IPS DF 4.7 (cell line): ENCODE data around the gene MID1.

ENCODE experiments used
- DNase-seq: peaks from one replicate; pipeline ENCODE4 v3.0.0-alpha.2; 2013; ENCODE audit warnings: low spot score; ENCODE audit errors: extremely low read depth

MID1 gene

DNA sequence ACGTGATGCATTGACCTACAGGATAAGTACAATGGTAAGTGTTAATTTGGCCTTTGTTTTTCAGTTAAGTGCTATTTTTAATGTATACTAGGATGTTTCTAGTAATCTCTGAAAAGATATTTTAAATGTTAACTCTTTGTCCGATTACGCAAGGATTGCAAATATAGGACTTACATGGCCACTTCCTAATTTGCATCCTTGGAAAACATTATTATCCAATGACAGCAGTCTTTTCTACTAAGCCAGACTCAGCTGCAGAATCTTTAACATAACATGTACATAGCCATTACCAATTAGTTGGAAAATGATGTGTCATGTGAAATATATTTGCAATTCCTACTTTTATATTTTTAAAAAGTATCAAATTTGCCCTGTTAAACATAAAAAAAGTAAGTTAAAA lies 124.7 kb downstream of the MID1 start:
- no peak for DNase-seq

DNA sequence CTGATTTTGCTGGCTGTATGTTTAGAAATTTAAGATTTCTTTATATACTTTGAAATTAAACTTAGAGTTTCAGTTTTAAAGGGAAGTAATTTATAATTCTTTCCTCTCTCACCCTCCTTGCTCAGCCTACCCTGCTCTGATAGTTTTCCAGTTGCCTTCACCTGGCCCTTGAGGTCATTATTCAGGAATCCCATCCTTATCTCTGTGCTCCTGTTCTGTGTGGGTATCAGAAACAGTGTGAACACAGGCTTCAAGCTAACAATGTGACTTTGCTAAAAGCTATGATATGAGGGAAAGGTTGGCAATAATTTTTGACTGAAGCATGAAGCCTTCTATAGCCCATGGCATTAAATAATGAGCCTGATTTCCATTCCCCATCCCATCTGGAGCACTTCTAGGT lies 128.1 kb downstream of the MID1 start:
- DNase-seq = no peak

DNA sequence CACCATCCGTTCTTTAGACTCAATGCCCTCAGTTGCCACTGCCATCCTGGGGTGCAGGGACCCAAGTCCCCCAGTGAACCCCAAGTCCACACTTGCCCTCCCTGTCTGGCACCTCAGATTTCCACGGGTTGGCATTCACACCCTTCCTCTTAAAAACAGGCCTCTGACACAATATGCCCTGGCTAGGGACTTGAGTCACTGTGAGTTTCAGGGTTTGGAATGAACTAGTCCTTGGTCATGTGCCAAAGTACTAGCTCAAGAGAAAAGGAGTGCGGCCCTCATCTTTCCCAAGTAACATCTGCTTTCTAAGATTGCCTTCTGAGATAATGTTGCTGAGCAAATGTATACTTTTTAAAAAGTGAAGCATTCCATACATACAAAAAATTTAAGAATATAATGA lies 134.0 kb downstream of the MID1 start:
- DNase-seq = no peak

DNA sequence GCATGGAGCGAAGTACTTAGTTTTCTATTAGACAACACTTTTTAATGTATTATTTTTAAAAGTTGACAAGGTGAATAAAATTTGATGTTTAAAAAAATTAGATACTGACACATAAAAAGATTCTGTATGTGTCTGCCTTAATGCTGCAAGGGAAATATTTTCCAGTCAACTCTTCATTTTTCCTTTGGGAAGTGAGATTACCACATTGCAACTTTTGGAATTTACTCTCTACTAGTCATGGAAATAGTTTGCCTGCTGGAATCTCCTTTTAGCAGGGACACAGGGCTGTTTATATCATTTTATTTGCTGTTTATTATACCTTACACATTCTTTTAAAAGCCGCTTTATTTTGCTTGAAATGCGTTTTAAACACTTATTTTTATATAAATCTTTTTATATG lies 135.1 kb downstream of the MID1 start:
- DNase-seq = no peak

DNA sequence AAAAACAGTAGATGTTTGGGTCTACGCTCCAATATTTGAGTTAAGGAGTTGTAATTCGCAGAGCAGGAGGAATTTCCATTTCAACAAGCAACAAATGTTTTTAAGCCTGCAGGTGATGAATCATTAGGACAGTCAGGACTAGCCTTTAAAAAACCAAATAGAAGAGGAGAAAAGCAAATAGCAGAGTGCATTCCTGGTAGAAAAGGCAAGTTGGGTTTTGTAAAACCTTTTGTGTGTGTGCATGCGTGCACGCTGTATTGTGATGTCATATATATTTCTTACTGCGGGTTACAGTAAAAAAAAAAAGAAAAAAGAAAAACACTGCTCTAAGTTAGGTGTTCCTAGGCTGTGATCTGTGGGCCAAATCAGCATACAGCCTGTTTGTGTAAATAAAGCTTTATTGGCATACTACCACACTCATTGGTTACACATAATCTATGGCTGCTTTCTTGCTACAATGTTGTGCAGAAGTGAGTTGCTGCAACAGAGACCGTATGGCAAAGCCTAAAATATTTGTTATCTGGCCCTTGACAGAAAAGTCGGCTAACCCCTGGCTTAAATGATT lies 135.6 kb downstream of the MID1 start:
- DNase-seq = no peak

DNA sequence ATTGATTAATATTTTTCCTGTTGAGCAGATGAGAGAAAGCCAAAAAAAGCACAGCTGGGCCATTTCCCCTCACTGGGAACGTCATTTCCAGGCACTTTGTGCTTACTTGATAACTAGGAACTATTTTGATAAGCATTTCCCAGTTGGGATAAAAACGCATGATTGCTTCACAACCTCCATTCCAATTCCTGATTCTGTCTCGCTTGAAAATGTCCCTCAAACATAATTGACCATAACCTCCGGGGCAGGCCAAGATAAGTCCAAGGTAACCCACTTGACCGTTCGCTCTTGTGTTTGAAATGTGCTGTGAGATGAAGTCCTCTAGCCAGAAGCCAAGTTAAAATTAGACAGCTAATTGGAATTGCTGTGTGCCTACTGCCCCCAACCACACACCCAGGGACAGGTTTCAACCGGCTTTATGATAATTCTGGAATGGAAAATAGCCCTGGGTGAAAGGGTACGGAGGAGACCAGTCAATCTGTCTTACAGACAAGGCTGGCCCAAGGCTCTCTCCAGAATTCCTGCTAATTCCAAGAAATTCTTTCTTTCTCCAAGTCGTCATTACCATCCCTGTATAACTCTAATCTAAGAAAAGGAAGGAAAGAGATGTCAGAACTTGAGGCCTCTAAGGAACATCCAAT lies 137.1 kb downstream of the MID1 start:
- no peak for DNase-seq

DNA sequence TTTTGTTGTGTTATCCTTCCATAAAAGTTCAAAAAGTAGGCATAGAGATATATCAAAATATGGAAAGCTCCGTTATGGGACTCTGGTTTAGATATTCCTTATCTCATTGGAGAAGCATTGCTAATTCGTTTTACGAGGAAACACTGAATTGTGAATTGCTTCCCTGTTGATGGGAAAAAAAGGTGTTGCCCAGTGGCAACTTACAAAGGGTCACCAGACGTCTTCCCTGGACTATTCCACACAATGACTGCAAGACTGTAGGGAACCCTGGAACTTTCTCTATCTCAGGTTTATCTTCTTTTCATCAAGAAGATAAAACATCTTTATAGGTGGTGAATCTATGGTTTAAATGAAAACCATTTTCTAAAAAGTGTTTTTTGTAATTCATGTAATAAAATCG lies 137.7 kb downstream of the MID1 start:
- no peak for DNase-seq

DNA sequence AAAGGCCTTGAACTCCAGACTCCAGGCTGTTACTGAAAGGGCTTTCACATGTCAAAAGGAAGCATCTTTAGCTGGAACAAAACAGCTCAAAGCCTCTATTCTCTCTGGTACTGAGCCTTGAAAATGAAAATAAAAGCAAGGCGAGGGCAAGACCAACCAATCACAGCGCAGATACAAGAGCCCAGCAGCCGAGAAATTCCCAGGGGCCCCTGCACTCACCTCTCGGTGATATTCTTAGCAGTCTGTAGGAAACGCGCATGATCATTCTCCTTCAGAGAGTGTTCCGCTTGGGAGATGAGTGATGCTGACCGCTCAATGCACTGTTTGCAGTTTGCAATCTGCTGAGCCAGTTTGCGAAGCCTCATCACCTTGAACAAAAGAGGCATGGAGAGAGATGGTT lies 138.1 kb downstream of the MID1 start:
- DNase-seq = no peak

DNA sequence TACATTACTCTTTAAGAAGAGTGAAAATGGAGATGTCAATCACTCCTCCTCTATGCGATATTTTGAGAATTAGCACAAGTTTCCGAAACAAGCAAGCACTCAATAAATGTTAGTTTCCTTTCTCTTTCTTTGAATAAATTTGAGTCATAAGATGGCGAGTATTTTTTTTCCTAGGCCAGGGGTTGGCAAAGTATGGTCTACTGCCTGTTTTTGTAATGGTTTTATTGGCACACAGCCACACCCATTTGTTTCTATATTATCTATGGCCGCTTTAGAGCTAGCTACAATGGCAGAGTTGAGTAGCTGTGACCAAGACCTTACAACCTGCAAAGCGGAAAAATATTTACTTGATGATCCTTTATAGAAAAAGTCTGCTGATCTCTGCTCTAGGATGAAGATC lies 139.5 kb downstream of the MID1 start:
- no peak for DNase-seq

DNA sequence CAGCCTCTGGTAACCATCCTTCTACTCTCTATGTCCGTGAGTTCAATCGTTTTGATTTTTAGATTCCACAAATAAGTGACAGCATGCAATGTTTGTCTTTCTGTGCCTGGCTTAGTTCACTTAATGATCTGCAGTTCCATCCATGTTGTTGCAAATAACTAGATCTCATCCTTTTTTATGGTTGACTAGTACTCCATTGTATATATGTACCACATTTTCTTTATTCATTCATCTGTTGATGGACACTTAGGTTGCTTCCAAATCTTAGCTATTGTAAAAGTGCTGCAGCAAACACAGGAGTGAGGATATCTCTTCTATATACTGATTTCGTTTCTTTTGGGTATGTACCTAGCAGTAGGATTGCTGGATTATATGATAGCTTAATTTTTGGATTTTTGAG lies 140.9 kb downstream of the MID1 start:
- no peak for DNase-seq

DNA sequence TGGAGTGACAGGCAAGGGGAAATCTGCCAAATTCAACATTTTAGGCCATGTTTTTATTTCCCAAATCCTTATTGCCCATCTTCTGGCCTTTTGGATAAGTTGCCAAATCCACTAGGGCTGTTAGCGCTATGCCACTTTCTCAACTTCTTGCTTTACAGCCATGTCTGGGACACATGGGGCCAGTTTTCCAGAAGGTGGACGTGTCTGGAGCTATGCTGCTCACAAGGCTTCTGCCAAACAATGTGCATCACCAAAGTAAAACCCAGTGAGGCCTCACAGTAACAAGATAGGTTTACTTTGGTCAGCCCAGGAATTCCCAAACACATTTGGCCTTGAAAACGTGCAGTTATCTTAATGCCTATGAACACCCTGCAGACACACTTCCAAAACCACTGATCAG lies 142.9 kb downstream of the MID1 start:
- DNase-seq = no peak

DNA sequence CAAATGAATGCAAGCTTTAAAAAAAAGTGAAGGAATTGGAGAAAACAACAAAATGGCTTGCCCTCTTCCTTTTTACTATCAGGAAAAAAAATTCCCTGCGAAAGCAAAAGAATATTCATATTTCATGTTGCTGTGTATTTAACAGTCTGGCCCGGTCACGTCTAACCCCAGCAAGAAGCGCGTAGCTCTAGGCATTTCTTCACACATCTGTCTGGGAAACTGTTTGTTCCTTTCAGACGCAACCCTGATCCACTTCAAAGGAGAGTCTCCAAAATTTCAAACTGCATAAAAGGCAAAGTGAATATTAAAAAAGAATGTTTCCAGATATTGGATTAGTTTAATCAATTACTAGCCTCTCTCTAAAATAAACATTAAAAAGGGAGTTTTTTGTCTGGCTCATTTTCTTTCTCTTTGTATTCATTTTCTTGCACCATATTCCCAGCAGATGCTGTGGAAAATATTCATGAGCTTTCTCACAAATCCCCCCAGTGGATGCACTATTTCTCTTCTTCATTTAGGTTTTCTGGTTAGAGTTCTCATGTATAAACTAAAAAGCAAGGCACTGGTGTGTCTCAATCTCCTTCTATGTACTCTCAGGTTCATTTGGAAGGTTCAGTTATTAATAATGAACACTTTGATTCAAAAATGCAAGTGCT lies 145.3 kb downstream of the MID1 start:
- DNase-seq = no peak

DNA sequence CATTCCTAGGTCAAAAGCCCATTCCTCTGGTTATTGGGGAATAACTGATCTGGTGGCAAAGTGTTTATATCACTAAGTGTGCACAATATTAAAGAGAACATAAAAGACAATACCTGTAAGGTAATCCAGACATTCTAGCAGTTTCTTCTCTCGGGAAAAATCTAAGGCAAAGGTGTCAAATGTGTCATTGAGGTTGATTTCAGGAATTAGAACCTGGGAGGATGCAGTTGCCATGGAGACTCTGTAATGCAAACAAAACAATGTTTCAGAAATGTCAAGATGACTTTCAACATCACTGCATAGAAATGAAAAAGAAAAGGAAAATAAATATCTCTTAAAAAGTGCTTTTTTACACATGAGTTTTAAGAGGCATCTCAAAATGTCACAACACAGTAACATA lies 145.9 kb downstream of the MID1 start:
- DNase-seq = no peak

DNA sequence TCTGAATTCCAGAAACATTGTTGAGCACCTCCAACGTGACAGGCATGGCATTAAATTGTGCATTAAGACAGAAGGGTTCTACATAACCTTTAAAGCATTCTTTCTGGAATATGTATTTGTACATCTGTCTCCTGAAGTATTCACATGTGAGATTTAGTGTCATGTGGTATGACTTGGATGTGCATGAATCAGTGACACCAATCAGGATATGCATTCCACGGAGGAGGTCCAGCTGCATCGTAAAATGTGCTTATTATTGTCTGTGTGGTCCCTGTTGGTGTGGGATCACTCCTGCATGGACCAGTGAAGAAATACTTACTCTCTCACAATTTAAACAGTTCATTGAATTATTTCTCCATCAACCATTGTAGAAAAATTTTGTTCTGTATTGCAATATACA lies 149.0 kb downstream of the MID1 start:
- no peak for DNase-seq

DNA sequence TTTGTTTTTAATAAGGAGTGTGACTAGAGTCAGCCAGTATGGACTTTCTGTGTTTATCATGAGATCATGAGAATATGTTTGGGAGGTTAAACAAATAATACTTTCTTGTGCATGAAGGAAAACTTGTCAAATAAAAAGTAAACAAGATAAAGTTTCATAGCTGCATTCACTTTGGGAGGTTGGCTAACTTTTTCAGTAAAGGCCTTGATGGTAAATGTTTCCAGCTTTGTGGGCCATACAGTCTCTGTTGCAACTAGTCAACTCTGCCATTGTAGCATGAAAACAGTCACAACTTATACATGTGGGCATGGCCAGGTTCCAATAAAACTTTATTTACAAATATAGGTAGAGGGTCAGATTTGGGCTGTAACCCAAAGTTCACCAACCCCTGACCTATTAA lies 150.4 kb downstream of the MID1 start:
- no peak for DNase-seq

DNA sequence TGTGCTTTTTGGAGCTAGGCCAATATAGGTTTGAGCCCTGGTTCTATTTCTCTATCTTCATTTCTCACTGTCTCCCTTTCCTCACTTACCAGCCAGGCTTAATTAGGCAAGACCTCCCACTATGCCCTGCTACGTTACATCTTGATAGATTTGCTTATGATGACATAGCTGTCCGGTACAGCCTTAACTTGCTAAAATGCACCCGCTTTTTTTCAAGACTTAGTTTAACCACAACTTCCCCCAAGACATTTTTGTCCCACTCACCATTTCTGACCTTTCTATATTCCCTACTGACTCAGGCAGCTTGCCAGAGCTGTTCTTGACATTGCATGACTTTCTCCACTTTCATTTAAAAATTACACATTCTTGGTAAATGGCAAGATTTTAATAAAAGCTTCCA lies 152.6 kb downstream of the MID1 start:
- DNase-seq = no peak

DNA sequence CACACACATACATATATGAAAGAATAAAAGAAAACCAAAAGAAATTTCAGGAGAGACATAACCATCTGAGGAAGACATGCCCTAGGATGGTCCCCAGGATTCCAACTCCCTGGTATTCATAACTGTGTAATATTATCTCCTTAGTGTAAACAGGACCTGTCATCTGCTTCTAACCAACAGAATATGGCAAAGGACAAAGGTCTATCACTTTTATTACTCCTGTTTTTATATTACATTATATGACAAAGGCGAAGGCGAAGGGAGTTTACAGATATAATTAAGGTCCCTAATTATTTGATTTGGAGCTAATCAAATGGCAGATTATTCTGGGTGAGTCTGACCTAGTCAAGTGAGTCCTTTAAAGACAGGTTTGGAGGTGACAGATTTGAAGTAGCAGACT lies 155.1 kb downstream of the MID1 start:
- DNase-seq = no peak

DNA sequence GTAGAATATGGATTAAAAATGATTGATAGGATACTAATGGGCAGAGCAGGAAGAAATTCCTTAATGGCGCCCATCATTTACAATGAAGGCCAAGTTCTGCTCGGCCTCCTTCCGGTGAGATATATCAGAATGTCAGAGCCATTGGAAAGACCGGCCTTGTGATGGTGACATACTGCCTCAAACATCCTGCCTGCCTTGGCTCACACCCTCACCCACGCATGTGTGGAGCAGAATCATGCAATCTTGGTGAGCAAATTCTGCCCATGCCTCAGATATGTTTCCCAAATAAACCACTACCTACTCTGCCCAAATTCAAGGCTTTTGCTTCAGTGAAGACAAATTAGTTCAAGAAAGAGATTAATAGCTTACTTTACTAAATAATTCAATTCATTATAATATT lies 163.3 kb downstream of the MID1 start:
- no peak for DNase-seq

DNA sequence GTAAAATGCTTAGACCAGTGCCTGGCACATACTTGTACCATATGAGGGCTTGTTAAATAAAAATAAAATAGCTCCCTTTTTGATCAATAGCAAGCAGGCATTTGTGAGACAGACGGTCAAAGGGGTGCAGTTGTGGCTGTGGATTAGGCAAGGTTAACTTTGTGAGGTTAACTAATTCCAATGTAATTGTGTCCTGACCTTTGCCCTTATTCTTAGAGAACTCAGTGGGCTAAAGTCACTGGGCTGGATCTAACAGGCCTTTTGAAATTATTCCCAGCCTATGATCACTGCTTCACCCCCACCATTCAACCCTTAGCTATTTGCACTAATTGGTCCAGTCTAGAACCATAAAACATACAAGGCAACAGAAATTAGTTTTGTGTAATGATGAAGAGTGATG lies 166.4 kb downstream of the MID1 start:
- DNase-seq = no peak

DNA sequence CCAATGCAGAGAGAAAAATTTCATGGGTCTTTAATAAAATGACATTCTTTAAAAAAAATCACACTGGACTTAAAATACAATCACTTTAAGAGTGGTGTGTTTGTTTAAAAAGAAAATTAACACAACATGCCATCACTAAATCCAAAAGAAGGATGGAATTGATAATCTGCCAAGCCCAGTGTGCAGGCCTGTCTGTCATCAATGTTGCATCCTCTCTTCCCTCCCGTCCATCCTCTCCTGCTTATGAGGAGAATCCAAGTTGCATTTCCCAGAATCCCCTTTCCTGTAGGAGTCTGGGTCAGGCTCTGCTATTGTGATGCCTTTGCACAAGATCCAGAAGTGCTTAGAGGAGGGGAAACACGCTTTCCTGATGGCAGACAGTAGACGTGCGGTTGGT lies 169.4 kb downstream of the MID1 start:
- DNase-seq = no peak

DNA sequence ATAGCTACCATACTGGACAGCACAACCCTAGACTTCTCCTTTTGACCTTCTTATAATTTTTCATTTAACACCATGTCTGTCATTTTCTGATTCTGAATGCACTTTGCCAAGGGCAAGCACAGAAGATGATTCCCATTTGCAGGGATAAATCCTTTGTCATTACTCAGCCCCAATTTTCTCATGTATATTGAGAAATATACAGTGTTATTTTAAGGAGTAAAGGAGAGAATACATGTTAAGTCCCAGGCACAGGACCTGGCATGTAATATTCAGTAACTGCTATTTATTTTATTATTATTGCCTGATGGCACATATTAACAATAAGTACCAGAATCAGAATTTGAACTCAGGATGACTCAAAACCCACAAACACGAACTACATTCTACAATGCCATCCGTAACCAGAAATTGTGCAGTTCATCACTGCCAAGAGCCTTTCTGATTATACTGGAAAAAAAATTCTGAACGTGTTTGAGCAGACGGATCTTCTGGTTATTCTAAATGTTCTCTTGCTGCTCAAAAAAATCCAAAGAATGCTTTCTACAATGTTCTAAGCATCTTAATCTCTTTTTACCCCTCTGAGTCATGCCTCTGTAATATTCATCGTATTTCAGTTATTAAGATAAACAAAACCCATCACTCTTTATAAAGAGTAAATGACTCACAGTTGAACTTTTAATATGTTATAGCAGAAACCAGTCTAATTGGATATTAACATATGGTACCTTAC lies 170.0 kb downstream of the MID1 start:
- no peak for DNase-seq

DNA sequence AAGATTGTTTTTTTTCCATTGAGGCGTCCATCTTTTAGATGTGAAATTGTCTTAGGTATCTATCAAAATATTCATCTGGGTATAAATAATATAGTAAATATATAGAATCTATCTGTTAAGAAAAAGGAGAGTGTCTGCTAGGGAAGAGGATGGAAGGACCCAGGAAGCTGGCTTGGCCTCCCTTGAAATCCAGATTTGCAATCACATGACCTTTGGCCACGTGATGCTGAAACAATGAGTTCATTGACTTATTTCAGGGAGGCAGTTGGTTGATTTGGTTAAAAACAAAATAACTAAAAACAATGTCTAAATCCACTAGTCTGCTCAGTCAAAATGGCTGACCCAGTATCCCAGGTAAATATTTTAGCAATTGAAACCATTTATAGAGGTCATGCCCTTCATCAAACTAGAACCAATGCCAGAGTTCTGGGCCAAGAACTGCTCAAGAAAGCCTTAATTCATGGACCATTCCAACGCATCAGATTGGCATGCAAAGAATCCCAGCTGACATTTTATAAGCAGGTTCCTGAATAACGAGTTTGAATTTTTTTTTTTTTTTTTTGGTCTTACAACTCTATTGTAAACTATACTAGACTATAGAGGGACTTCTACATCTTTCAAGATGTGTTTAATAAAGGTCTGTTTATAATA lies 172.7 kb downstream of the MID1 start:
- no peak for DNase-seq
